GM12878 (cell line): Measurements from ENCODE around the gene MEIOB. TPM values are rescaled to one million over a fixed set of nuclear protein-coding genes. Genes with fewer than 3 reads are reported as not detected.

Experiments used
- ATAC-seq: fragments of 200-7000 bp; cut with Tn5 transposase; 3 replicates; pipeline ENCODE4 v1.9.1; 2020; ENCODE audit warnings: mild to moderate bottlenecking, moderate library complexity
- BruUV-seq: library from RNA; stranded (reverse); fragments of 400-500 nt; replicated peaks from 2 replicates; lab custom pipeline; 2021; lab: Mats Ljungman, UMichigan
- CTCF ChIA-PET: fragments of 300-600 bp; sonication (Branson Sonifier 250); formaldehyde crosslinking; extraction: SDS; loops from one replicate; lab custom pipeline; 2021; ENCODE audit warnings: inconsistent platforms; lab: Yijun Ruan, JAX
- POLR2A ChIA-PET: fragments of 350-600 bp; formaldehyde crosslinking; extraction: SDS; loops from one replicate; lab custom pipeline; 2021; ENCODE audit warnings: inconsistent platforms; lab: Charles Lee
- RAD21 ChIA-PET: fragments of 300-600 bp; sonication (Branson Sonifier 250); formaldehyde crosslinking; loops from one replicate; lab custom pipeline; 2023; ENCODE audit warnings: antibody characterized with exemption; ENCODE audit not compliant: unreplicated experiment; lab: Charles Lee
- SMC1A ChIA-PET: fragments of 300-600 bp; sonication (Branson Sonifier 250); formaldehyde crosslinking; loops from one replicate; lab custom pipeline; 2023; ENCODE audit not compliant: unreplicated experiment, uncharacterized antibody; lab: Charles Lee
- DNase-seq: peaks from one replicate; pipeline ENCODE4 v3.0.0-alpha.2; 2011; ENCODE audit warnings: low read depth, low spot score
- FAIRE-seq: peaks from 3 replicates; lab custom pipeline; 2011; peaks lifted over from hg19 to GRCh38; lab: Jason Lieb, UNC
- H2AFZ ChIP-seq: 2 replicates; pipeline ENCODE4 v1.6.0; 2011; ENCODE audit warnings: low read depth, low read length, control low read depth; ENCODE audit not compliant: control insufficient read depth
- H3K27ac ChIP-seq: 2 replicates; pipeline ENCODE4 v1.5.1; 2011; ENCODE audit warnings: control low read depth; ENCODE audit not compliant: control insufficient read depth, insufficient read depth
- H3K27me3 ChIP-seq, 2 experiments: replicated peaks in 1 of 2; 2 replicates each; pipeline versions ENCODE4 v1.6.0 to v1.6.1; 2011; ENCODE audit warnings: low read length in 1 of 2; ENCODE audit not compliant: control insufficient read depth in 2 of 2, insufficient read depth in 2 of 2
- H3K36me3 ChIP-seq, 2 experiments: 2 replicates each; pipeline ENCODE4 v1.5.1; 2011; ENCODE audit warnings: low read length in 1 of 2; ENCODE audit not compliant: control insufficient read depth in 2 of 2, insufficient read depth in 2 of 2
- H3K4me1 ChIP-seq: 2 replicates; pipeline ENCODE4 v1.6.1; 2011; ENCODE audit warnings: mild to moderate bottlenecking, low read length, moderate library complexity, mixed read lengths; ENCODE audit not compliant: control insufficient read depth, insufficient read depth
- H3K4me2 ChIP-seq: 2 replicates; pipeline ENCODE4 v1.6.0; 2011; ENCODE audit warnings: control low read depth; ENCODE audit not compliant: control insufficient read depth, insufficient read depth
- H3K4me3 ChIP-seq: fragments of 200-600 bp; sonication (generic); 2 replicates; pipeline ENCODE4 v1.5.1; 2016
- H3K79me2 ChIP-seq: 2 replicates; pipeline ENCODE4 v1.6.0; 2011; ENCODE audit warnings: low read length; ENCODE audit not compliant: control insufficient read depth, insufficient read depth
- H3K9ac ChIP-seq: 2 replicates; pipeline ENCODE4 v1.8.0; 2011; ENCODE audit warnings: low read length, control low read depth, mixed read lengths; ENCODE audit not compliant: control insufficient read depth, insufficient read depth
- H3K9me3 ChIP-seq: replicated peaks from 3 replicates; pipeline ENCODE4 v1.5.1; 2011; ENCODE audit warnings: mild to moderate bottlenecking, low read length; ENCODE audit not compliant: control insufficient read depth, insufficient read depth
- H4K20me1 ChIP-seq: 2 replicates; pipeline ENCODE4 v1.6.0; 2011; ENCODE audit not compliant: control insufficient read depth, insufficient read depth
- ASH2L ChIP-seq: fragments of 300-600, 200-600 bp; sonication (generic); IDR thresholded peaks from 2 replicates; pipeline ENCODE4 v1.6.1; 2017; ENCODE audit warnings: low read depth, mild to moderate bottlenecking, borderline replicate concordance
- BCL11A ChIP-seq: IDR thresholded peaks from 2 replicates; pipeline ENCODE4 v1.6.1; 2011; ENCODE audit warnings: low read depth, low read length
- FOS ChIP-seq: IDR thresholded peaks from 3 replicates; pipeline ENCODE4 v1.6.1; 2011; ENCODE audit warnings: borderline replicate concordance; ENCODE audit not compliant: insufficient read length; ENCODE audit errors: extremely low read depth
- KAT2A ChIP-seq: conservative IDR thresholded peaks from 2 replicates; pipeline ENCODE4 v1.6.1; 2011; ENCODE audit warnings: low read depth, low read length; ENCODE audit not compliant: control insufficient read depth
- NFXL1 ChIP-seq: fragments of 450-650 bp; IDR thresholded peaks from 2 replicates; pipeline ENCODE4 v1.6.1; 2017; ENCODE audit warnings: antibody characterized with exemption, mild to moderate bottlenecking, borderline replicate concordance
- NKRF ChIP-seq: fragments of 450-650 bp; conservative IDR thresholded peaks from 2 replicates; pipeline ENCODE4 v1.6.1; 2017; ENCODE audit warnings: mild to moderate bottlenecking, moderate library complexity
- NR2F1 ChIP-seq: fragments of 450-650 bp; conservative IDR thresholded peaks from 2 replicates; pipeline ENCODE4 v1.6.1; 2017; ENCODE audit warnings: mild to moderate bottlenecking
- POLR2A ChIP-seq: IDR thresholded peaks from 2 replicates; pipeline ENCODE4 v1.6.1; 2011; ENCODE audit warnings: low read depth, mild to moderate bottlenecking, low read length
- POU2F2 ChIP-seq: IDR thresholded peaks from 3 replicates; pipeline ENCODE4 v1.6.1; 2011; ENCODE audit warnings: low read depth, mild to moderate bottlenecking, low read length, borderline replicate concordance
- RELA ChIP-seq: fragments of 450-650 bp; IDR thresholded peaks from 2 replicates; pipeline ENCODE4 v1.8.0; 2014; ENCODE audit warnings: borderline replicate concordance; ENCODE audit not compliant: partially characterized antibody
- SMC3 ChIP-seq: IDR thresholded peaks from 2 replicates; pipeline ENCODE4 v1.6.1; 2011; ENCODE audit warnings: low read length, improper control_type of control experiment, borderline replicate concordance
- USF1 ChIP-seq: IDR thresholded peaks from 2 replicates; pipeline ENCODE4 v1.6.1; 2011; ENCODE audit warnings: borderline replicate concordance, low read depth, mild to moderate bottlenecking, moderate library complexity, mixed read lengths, low read length; ENCODE audit not compliant: insufficient read depth; ENCODE audit errors: extremely low read length
- ZNF217 ChIP-seq: fragments of 450-650 bp; IDR thresholded peaks from 2 replicates; pipeline ENCODE4 v1.6.1; 2017; ENCODE audit warnings: antibody characterized with exemption, mild to moderate bottlenecking
- WGBS: methylation state at CpG from one replicate; pipeline ENCODE4 v1.1.6; 2016; ENCODE audit warnings: low lambda C conversion rate; ENCODE audit not compliant: insufficient replicate concordance, insufficient coverage; ENCODE audit errors: missing lambda C conversion rate; 5-methylcytosine and 5-hydroxymethylcytosine counted together
- in situ Hi-C: fragments of 300-500 bp; cut with MboI; formaldehyde crosslinking; loops from 9 replicates; pipeline ENCODE4 v1.14.3; 2018; ENCODE audit warnings: mixed read lengths
- intact Hi-C: fragments of 100-400 bp; cut with micrococcal nuclease; formaldehyde crosslinking; loops from one replicate; pipeline ENCODE4 v1.14.2; 2022; ENCODE audit not compliant: unreplicated experiment
- polyA plus RNA-seq, 11 experiments: library from polyadenylated mRNA; depleted of rRNA in 4 of 11; unstranded in 6 of 11; stranded (reverse) in 5 of 11; fragments of >200 nt; fragmentation: Nextera tagmentation in 4 of 11; fragmentation: Illumina TruSeq in 1 of 11; extraction: Ambion mirVana in 4 of 11; extraction: Trizol in 1 of 11; gene quantifications; 1 replicate in 1 of 11; 2 replicates in 10 of 11; pipeline versions ENCODE4 v1.2.1 to v1.2.3, GENCODE V29; 2011 to 2016; ENCODE audit warnings: inconsistent platforms in 2 of 11, missing spikeins in 2 of 11, low read depth in 1 of 11
- total RNA-seq, 4 experiments: library from RNA; depleted of rRNA in 3 of 4; stranded (reverse); fragments of >200 nt in 3 of 4; fragmentation: Illumina TruSeq in 1 of 4; extraction: Trizol in 1 of 4; gene quantifications; 2 replicates each; pipeline versions ENCODE4 v1.2.1 to v1.2.3, GENCODE V29; 2013 to 2021

The MEIOB gene
- total and polyA plus RNA-seq, 10 of the 15 experiments (the other 5 are each of a cell fraction or from before 2014, with no cell fraction given): 0.04 to 0.26 (median 0.09) TPM; not detected in 5

- Histone ChIP-seq H2AFZ (no peak overlapping the region), H4K20me1 (no peaks in the 10 kb centered on the region), H3K4me2 (no peak overlapping the region), H3K79me2 (no peaks in the 10 kb centered on the region), H3K4me1 (no peaks in the 10 kb centered on the region), H3K9ac (no peak overlapping the region), H3K36me3 (no peaks in the 10 kb centered on the region), H3K9me3 (no peaks in the 10 kb centered on the region), H3K4me3 (no peak overlapping the region), H3K27me3 (peaks cover 4 to 6% of the 10 kb centered on the region in 2 experiments; a peak in 3 of 4 replicates), H3K27ac (no peak overlapping the region)
- ChIA-PET POLR2A (no interaction called here), RAD21 (no interaction called here), CTCF (no interaction called here), SMC1A (no interaction called here)
- ATAC-seq (0 out of 3 replicates have a peak, but pooled peaks have one; percentile 19), FAIRE-seq (no peak), DNase-seq (no peak)
- TF ChIP-seq USF1 (no peak), ZNF217 (no peak), KAT2A (no peak), FOS (no peak), POLR2A (no peak), POU2F2 (no peak), NR2F1 (no peak), NFXL1 (no peak), NKRF (no peak), BCL11A (no peak), RELA (no peak), ASH2L (no peak), SMC3 (no peak)
- 22% methylated on average over 19 of the region's 21 CpGs for WGBS
- intact Hi-C loops (no loop called here), in situ Hi-C loops (no loop called here)
- no TSS peak for BruUV-seq
Observed at GRCh38 chr16:1913327-1914083, 41.5 kb upstream of the MEIOB start.
